MCF 10A (cell line): ENCODE results near the gene PHF14. TPM values are rescaled to one million over a fixed set of nuclear protein-coding genes. Genes with fewer than 3 reads are reported as not detected.

Source experiments
- BruUV-seq: library from RNA; stranded (reverse); fragments of 400-500 nt; replicated peaks from 2 replicates; lab custom pipeline; 2021; lab: Mats Ljungman, UMichigan
- CTCF ChIA-PET: fragments of 300-600 bp; sonication (Branson Sonifier 250); formaldehyde crosslinking; extraction: SDS; loops from one replicate; lab custom pipeline; 2021; ENCODE audit warnings: antibody characterized with exemption, inconsistent platforms; lab: Yijun Ruan, JAX
- POLR2A ChIA-PET: fragments of 300-600, 350-650 bp; sonication (Branson Sonifier 250); formaldehyde crosslinking; extraction: SDS; loops from one replicate; lab custom pipeline; 2020; ENCODE audit warnings: antibody characterized with exemption, inconsistent platforms; lab: Yijun Ruan, JAX
- DNase-seq: peaks from one replicate; pipeline ENCODE4 v3.0.0-alpha.2; 2018; ENCODE audit not compliant: unreplicated experiment
- H3K27ac Mint-ChIP-seq: one replicate; pipeline ENCODE4 v1.8.0; 2022; ENCODE audit warnings: mild to moderate bottlenecking, low read depth, mixed read lengths; ENCODE audit not compliant: unreplicated experiment
- H3K27me3 Mint-ChIP-seq: one replicate; pipeline ENCODE4 v1.8.0; 2022; ENCODE audit warnings: mixed read lengths; ENCODE audit not compliant: insufficient read depth, unreplicated experiment
- H3K36me3 Mint-ChIP-seq: one replicate; pipeline ENCODE4 v1.8.0; 2022; ENCODE audit warnings: mild to moderate bottlenecking, moderate library complexity, mixed read lengths; ENCODE audit not compliant: insufficient read depth, unreplicated experiment
- H3K4me1 Mint-ChIP-seq: one replicate; pipeline ENCODE4 v1.8.0; 2022; ENCODE audit warnings: mixed read lengths; ENCODE audit not compliant: insufficient read depth, unreplicated experiment
- H3K4me3 Mint-ChIP-seq: one replicate; pipeline ENCODE4 v1.8.0; 2022; ENCODE audit warnings: mild to moderate bottlenecking, moderate library complexity, mixed read lengths; ENCODE audit not compliant: unreplicated experiment
- H3K9me3 Mint-ChIP-seq: one replicate; pipeline ENCODE4 v1.8.0; 2022; ENCODE audit warnings: mixed read lengths; ENCODE audit not compliant: unreplicated experiment
- CTCF ChIP-seq: fragments of 200-600 bp; IDR thresholded peaks from one replicate; pipeline ENCODE4 v1.8.0; 2022; ENCODE audit warnings: antibody characterized with exemption, mild to moderate bottlenecking; ENCODE audit not compliant: unreplicated experiment
- intact Hi-C: fragments of 100-400 bp; cut with micrococcal nuclease; formaldehyde crosslinking; loops from 2 replicates; pipeline ENCODE4 v1.14.1; 2022
- total RNA-seq: library from RNA; stranded (reverse); gene quantifications from 2 replicates; pipeline ENCODE4 v1.2.3, GENCODE V29; 2022

Gene PHF14
- total RNA-seq, 1 experiment from 2014 or later: 39.6 TPM

GRCh38 chr7:11168650-11169170 is 195.0 kb downstream of the PHF14 start:
- Mint-ChIP-seq H3K9me3 (no peaks in the 10 kb centered on the region), H3K4me3 (no peak overlapping the region), H3K36me3 (peaks cover 6% of the 10 kb centered on the region), H3K27ac (no peak overlapping the region), H3K4me1 (no peaks in the 10 kb centered on the region), H3K27me3 (no peaks in the 10 kb centered on the region)
- CTCF ChIA-PET: interaction anchor here (1.4 kb wide), 1 partner anchor 43 kb away, joined by 3 read pairs; no protein-coding TSS in a partner anchor
- intact Hi-C loops: no loop called here
- no TSS peak for BruUV-seq
- no peak for DNase-seq
- POLR2A ChIA-PET: no interaction called here
- TF ChIP-seq CTCF: no peak

GRCh38 chr7:11170175-11170574 is 196.5 kb downstream of the PHF14 start:
- no peak for DNase-seq
- Mint-ChIP-seq H3K36me3 (peaks cover 6% of the 10 kb centered on the region), H3K4me3 (no peak overlapping the region), H3K4me1 (no peaks in the 10 kb centered on the region), H3K27me3 (no peaks in the 10 kb centered on the region), H3K9me3 (no peaks in the 10 kb centered on the region), H3K27ac (no peak overlapping the region)
- ChIA-PET CTCF (interaction anchor here (1.4 kb wide), 1 partner anchor 41 kb away, joined by 3 read pairs; no protein-coding TSS in a partner anchor), POLR2A (interaction anchor here (1.0 kb wide), 1 partner anchor 30 kb away, joined by 3 read pairs; no protein-coding TSS in a partner anchor)
- intact Hi-C loops: no loop called here
- no peak for TF ChIP-seq CTCF
- no TSS peak for BruUV-seq

- H3K4me3 Mint-ChIP-seq: no peak overlapping the region
- CTCF ChIA-PET: no interaction called here
- POLR2A ChIA-PET: no interaction called here
- H3K4me1 Mint-ChIP-seq: no peaks in the 10 kb centered on the region
- H3K36me3 Mint-ChIP-seq: peaks cover 2% of the 10 kb centered on the region
- no TSS peak for BruUV-seq
- H3K9me3 Mint-ChIP-seq: no peaks in the 10 kb centered on the region
- DNase-seq: no peak
- H3K27me3 Mint-ChIP-seq: no peaks in the 10 kb centered on the region
- no peak for TF ChIP-seq CTCF
- intact Hi-C loops: no loop called here
- H3K27ac Mint-ChIP-seq: no peak overlapping the region
These were observed 197.3 kb downstream of the PHF14 start for GRCh38 chr7:11170863-11171568.

- CTCF ChIA-PET: interaction anchor here (1.1 kb wide), 1 partner anchor 12 kb away, joined by 3 read pairs; no protein-coding TSS in a partner anchor
- Mint-ChIP-seq H3K36me3 (no peaks in the 10 kb centered on the region), H3K4me3 (no peak overlapping the region), H3K27me3 (no peaks in the 10 kb centered on the region), H3K27ac (no peak overlapping the region), H3K4me1 (no peaks in the 10 kb centered on the region), H3K9me3 (no peaks in the 10 kb centered on the region)
- intact Hi-C loops: no loop called here
- no TSS peak for BruUV-seq
- POLR2A ChIA-PET: no interaction called here
- DNase-seq: no peak
- TF ChIP-seq CTCF: no peak
These were observed 198.0 kb downstream of the PHF14 start for GRCh38 chr7:11171569-11172192.
